Omental fat pad (tissue), 4 donors: ENCODE data around the gene ZBTB7A. TPM values are rescaled to one million over a fixed set of nuclear protein-coding genes. Genes with fewer than 3 reads are reported as not detected.
A peak's percentile ranks its signal among the peaks of the same experiment; 100 is the strongest.

Experiments used
- ATAC-seq: fragments of 150-250 bp; one replicate; pipeline ENCODE4 v1.9.1; 2016; ENCODE audit warnings: mild to moderate bottlenecking, moderate library complexity; ENCODE audit not compliant: low FRiP score
- DNase-seq: peaks from one replicate; pipeline ENCODE4 v3.0.0-alpha.2; 2019; ENCODE audit warnings: low spot score
- total RNA-seq, 4 donors: library from RNA; depleted of rRNA; stranded (reverse); fragments of >200 nt; gene quantifications; one replicate each; pipeline ENCODE4 v1.1.0, GENCODE V29; 2016
- TF ChIP-seq, protein P1 (sequence below), 3 donors: fragments of 450-650 bp; IDR thresholded peaks; one replicate each; pipeline ENCODE4 v1.5.1; 2016 to 2017; ENCODE audit warnings: antibody characterized with exemption in 3 of 3, mild to moderate bottlenecking in 3 of 3, moderate library complexity in 2 of 3

ZBTB7A gene
- total RNA-seq, 4 donors from 2014 or later: 33.3 to 53.3 (median 38.4) TPM

DNA sequence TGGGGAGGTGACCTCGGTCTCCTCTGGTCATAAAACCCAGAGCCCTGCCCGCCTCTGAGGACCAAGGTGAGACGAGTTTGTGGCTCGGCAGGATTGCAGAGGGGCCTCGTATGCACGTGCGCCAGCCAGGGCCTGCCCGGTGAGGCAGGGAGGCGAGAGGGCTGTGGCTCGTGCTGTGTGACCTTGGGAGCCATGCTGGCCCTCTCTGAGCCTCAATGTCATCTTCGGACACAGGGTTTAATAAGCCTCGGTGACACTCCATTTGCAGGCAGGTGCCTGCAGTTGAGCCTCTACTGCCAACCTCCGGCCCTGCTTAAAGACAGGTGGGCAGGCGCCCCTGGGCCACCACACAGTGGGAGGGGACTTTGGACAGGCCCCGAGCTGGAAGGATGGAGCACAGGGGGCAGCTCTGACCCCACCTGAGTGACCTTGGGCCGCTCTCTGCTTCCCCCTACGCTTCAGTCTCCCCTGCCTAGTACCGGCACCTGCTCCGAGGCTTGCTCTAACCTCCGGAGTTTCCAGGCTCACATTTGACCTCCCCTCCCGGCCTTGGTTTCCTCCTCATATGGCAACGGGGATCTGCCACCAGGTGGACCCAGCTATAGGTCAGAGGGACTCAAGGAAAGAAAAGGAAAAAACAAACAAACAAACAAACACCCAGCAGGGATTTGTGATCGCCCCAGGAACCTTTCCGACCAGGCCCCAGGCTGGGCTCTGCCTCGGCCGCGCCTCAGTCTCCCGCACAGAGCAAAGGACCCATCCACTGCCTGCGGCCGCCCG, 3.1 kb downstream of the ZBTB7A start:
- ATAC-seq (no peak), DNase-seq (no peak)
- TF ChIP-seq, protein P1, sequence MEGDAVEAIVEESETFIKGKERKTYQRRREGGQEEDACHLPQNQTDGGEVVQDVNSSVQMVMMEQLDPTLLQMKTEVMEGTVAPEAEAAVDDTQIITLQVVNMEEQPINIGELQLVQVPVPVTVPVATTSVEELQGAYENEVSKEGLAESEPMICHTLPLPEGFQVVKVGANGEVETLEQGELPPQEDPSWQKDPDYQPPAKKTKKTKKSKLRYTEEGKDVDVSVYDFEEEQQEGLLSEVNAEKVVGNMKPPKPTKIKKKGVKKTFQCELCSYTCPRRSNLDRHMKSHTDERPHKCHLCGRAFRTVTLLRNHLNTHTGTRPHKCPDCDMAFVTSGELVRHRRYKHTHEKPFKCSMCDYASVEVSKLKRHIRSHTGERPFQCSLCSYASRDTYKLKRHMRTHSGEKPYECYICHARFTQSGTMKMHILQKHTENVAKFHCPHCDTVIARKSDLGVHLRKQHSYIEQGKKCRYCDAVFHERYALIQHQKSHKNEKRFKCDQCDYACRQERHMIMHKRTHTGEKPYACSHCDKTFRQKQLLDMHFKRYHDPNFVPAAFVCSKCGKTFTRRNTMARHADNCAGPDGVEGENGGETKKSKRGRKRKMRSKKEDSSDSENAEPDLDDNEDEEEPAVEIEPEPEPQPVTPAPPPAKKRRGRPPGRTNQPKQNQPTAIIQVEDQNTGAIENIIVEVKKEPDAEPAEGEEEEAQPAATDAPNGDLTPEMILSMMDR (IDR thresholded peaks at IDR 0.05): no peak

GRCh38 chr19:4062419-4063368, 4.0 kb downstream of the ZBTB7A start:
- TF ChIP-seq, protein P1 (IDR thresholded peaks at IDR 0.05): no peak
- ATAC-seq: no peak
- no peak for DNase-seq

GRCh38 chr19:4061683-4062418, 4.8 kb downstream of the ZBTB7A start:
- DNase-seq (no peak), ATAC-seq (no peak)
- TF ChIP-seq, protein P1 (IDR thresholded peaks at IDR 0.05): no peak

- TF ChIP-seq, protein P1 (IDR thresholded peaks at IDR 0.05): no peak
- DNase-seq (peak; percentile 62), ATAC-seq (peak; percentile 2)
Measured at GRCh38 chr19:4061178-4061682, 5.5 kb downstream of the ZBTB7A start.

GRCh38 chr19:4060621-4061177, 6.0 kb downstream of the ZBTB7A start:
- ATAC-seq (no peak), DNase-seq (no peak)
- TF ChIP-seq, protein P1 (IDR thresholded peaks at IDR 0.05): no peak

GRCh38 chr19:4059891-4060620, 6.6 kb downstream of the ZBTB7A start:
- no peak for DNase-seq
- ATAC-seq: peak; percentile 19
- TF ChIP-seq, protein P1 (IDR thresholded peaks at IDR 0.05): no peak
